GM19452 (cell line): ENCODE measurements around the gene AMPH.
"Not testable (repeated sequence)": the region's sequence is repeated elsewhere in the genome, so short reads cannot be mapped to it uniquely, and the experiment has no call there.

Experiments
- ATAC-seq: cut with Tn5 transposase; IDR thresholded peaks from one replicate; pipeline ENCODE4 v1.9.1; 2021; ENCODE audit not compliant: unreplicated experiment

Gene AMPH

DNA sequence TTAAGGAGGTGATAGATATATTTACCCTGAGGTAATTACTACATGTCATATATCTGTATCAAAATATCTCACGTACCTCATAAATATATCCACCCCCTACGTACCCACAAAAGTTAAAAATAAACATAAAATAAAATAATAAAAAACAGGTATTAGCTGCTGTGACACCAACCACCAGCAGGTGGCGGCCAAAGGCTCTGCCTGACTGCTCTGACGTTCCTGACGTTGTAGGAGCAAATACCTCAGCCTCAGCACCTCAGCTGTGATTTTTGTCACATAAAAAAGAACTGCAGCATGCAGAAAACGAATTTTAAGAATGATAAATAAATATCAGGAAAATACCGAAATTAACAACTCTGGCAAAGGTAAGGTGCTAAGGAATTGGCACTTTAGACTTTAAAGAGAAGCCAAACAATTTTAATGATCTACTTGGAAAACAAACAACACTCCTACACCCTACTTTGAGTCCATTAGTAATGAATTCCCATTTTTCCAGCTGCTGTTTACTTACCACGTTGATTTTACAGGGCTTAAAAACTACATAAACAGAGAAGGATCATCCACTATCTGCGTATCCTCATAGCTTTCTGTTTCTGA, 232.3 kb downstream of the AMPH start:
- no peak for ATAC-seq

DNA sequence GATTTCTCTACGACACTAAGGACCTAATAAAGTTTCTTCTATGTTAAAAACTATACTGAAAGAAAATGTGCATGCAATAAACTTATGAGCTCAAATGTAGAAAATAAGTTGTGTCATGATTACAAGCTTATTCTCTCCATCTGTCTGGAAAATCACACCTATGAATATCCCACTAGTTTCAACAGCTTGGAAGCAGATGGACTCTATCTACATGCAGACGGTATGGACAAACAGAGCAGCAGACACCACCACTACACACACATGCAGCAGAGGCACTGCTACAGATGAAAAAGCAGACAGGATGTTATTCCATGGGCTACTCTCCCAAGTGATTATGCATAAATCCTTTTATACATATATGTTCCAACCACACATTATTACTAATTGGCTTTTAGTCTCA, 234.3 kb downstream of the AMPH start:
- no peak for ATAC-seq

GRCh38 chr7:38395921-38396552, 235.1 kb downstream of the AMPH start:
- ATAC-seq, result not testable (repeated sequence)

GRCh38 chr7:38394660-38395059, 236.5 kb downstream of the AMPH start:
- ATAC-seq, result no peak

DNA sequence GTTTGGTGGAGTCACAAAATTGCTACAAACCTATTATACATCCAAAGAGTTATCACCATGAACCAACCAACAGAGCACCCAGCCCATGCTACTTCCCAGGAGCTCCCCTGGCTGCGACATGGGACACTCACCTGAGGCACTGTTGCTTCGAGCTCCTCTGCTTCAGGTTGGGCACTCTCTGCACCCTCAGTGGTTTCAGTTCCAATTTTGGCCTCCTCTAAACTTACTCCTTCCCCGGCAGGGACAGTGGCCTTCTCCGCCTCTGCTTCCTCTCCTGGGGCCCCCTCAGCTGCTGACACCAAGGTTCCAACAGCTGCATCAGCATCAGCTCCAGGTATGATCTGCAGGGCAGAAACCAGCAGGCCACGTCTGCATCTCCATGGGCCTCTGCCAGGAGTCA, 237.3 kb downstream of the AMPH start:
- ATAC-seq, result peak; percentile 70

DNA sequence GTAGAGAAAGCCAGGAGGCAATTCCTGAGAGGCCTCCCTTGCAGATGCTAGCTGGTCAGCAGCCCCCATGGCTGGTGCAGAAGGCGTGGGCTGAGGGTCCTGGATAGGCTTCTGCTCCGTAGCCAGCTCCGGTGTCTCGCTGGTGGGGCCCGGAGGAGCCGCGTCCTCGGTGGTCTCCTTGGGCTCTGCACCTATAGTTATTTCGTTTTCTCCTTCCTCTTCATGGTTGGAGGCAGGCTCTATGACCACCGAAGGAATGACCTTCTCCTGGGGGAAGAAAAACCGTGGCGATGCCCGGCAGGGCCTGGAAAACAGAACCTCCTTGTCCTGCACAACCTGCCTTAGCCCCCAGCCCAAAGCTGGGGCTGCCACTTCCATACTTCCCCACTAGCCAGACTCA, 239.4 kb downstream of the AMPH start:
- ATAC-seq, result no peak

DNA sequence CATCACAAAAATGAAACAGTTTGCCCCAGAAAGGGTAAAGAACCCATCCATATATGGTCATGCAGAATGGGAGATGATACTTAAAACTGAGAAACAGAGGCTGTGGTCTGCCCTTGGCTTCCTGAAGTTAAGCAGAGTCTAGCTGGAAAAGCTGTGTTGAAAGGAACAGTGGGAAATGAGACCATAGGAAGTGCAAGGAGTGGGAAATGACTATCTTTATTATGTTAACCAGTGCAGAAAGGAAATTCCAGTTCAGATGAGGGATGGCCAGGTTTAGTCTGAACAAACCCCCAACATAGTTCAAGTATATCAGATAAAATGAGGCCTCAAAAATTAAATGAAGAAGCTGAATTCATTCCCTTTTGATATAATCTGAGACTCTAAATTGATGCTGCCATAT, 245.5 kb downstream of the AMPH start:
- no peak for ATAC-seq

DNA sequence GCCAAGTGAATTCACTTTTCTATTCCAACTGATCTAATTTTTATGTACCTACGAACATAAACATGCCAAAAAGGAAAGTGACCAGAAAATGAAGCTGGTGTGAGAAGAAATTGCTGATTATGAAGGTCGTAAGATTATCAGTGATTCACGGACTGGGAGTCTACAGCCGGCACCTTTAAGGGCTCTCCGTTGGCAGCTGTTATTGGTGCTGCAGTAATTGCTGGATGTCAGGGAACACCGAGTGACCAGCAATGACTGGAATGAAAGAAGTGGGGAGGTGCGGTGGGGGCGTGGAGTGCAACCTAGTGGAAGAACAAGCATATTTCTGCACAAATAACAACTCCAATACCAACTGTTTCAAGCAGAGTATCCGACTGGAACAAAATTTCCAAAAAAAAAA, 247.9 kb downstream of the AMPH start:
- ATAC-seq, result no peak

DNA sequence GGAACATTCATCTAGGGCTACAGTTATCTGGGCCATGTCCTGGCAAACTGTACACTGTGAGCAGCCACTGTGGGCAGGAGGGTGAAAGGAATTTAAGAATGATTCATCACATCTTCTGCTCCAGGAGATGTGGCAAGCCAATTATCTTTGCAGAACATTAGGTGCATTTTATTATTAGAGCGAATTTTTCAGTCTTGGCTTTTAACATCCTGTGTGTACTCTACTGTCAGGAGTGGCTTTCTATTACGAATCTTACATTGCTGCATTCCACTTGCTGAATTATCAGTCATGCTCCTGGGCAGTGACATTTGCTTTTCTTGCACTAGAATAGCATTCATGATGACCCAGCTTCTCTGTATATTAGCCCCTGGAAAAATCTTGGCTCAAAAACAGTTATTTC, 248.5 kb downstream of the AMPH start:
- no peak for ATAC-seq

DNA sequence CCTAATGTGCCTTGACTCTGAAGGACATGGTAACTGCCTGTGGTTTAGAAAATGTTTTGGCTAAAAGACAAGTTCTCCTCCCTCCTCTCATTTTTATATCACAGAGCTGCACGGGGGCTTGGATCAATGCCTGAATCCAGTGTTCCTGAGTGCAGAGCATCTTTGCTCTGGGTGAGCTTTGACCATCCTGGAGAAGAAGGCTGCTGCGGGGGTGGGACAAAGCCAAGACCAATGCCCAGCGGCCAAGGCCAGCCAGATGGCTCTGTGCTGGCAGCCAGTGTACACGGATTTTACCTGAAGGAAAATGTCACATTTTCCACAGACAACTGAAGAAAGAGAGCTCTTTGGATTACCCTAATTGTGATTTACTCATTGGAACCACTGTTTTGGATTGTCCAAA, 255.7 kb downstream of the AMPH start:
- ATAC-seq, result no peak

DNA sequence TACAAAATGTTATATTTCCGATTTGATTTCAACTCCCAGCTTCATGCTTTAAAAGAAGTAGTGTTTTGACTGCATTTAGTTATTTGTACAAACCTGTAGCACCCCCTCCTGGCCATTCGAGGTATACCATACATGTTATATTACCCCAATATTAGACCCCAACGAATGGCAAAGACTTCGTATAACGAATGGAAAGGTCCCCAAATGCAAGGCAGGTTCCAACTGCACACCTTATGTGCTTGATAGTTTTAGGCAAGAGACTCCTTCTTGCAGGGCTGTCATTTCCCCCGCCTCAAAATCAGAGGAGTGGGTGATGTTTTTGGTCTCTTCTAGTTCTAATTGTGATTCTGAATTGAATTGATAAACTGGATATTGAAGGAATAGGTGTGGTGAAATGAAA, 256.7 kb downstream of the AMPH start:
- ATAC-seq, result no peak

DNA sequence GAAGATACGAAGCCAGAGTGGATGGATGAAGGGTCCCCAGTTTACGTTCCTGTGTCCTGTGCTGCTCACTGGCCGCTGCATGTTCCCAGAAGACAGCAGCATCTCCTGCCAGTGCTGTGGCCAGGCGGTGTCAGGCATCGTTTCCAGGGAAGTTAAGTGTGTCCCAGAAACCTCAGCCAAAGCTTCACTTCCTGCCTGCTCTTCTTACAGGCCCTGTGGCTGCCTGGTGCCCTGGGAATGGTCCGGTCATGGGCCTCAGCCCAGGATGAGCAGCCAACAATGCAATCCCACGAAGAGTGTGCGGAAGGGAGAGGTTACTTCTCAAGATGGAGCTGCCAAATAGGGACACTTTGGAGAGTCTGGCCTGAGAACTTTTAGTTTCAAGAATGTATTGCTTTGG, 258.0 kb downstream of the AMPH start:
- no peak for ATAC-seq

DNA sequence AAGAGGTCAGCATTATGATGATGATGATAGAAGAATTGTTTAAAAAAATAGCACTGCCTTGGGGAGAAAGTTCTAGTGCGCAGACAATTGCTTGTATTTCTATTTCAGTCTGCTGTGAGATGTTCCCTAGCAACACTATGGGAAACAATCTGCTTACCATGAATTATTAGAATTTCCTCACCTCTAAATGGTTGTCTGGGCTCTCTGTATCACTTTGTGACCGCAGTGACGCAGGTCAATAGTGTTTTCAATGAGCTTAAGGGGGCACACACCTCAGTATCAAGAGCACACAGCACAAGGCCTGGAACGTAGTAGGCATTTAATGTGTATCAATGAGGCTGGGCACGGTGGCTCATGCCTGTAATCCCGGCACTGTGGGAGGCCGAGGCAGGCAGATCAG, 258.9 kb downstream of the AMPH start:
- ATAC-seq, result no peak

DNA sequence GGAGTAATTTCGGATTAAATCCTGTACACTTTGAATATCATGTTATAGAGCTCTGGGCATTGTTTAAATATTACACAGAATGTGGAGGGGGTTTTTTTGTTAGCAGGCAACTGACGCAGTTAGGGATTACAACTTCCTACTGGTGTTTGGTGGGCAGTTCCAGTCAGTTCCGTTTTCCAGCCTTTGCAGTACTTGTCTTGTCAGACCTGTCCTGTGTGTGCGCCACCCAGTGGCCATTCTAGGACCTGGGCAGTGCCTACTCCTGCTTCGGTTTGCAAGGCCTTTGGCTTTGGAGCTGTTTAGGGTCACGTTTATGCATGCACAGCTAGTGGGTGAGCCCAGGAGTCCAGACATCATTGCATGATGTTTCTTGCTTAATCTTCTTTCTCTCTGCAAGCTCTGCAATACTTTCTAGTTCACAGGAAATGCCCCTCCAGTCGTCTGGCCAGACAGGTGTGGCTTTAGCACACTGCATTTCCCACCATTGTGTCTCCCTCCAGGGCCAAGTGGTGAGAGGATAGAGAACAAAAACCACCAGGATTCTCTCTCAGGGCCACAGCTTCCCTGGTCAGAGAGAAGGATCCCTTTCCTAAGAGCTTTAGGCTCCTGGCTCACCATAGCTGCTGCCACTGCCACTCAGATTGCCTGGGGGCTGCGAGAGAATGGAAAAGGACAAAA, 261.2 kb downstream of the AMPH start:
- peak; percentile 55 for ATAC-seq

DNA sequence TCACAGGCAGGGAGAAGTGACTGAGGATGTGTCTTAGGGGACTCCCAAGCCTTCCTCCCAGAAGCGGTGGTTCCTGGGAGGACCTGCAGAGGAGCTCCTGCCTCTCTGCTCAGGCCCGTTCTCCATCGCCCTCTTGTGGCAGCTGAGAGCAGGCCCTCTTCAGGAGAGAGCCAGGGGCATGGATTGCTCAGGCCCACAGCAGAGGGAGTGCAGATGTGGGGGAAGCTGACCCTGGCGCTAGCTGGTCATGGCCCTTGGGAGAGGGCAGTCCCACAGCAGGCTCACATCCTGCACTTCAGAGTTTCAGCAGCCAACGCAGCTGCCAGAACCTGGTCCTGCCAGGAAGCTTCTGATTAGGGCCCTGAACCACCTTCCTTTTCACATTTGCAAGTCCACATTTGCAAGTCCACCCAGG, 263.0 kb downstream of the AMPH start:
- peak; percentile 45 for ATAC-seq

DNA sequence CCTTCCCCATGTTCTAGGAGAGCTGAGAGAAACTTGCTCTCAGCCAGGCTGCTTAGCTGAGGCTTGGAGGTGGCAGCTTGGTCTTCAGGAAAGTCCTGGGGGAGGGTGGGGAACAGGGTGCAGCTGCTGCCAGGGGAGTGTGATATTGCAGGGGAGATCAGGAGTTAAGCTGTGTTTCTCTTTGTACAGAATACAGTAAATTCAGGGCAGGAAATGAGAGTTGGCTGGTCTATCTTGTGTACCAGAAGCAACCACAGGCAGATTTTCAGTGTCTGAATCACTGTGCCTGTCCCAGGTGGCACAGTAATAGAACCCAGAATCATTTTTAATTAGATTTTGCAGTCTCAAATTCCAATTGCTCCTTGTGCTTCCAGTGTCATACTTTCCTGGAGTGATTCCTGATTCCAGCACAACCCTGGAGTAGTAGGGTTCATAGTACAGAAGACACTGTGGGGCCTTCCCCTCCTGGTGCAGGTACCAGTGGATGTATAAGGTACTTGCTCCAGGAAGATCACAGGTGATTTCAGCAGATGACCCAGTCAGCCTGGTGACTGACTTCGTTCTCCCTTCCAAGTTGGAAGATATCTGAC, 263.8 kb downstream of the AMPH start:
- ATAC-seq, result peak; percentile 69

GRCh38 chr7:38363379-38363778, 267.8 kb downstream of the AMPH start:
- not testable (repeated sequence) for ATAC-seq

- ATAC-seq, result not testable (repeated sequence)
Observed at GRCh38 chr7:38362611-38363237, 268.4 kb downstream of the AMPH start.

DNA sequence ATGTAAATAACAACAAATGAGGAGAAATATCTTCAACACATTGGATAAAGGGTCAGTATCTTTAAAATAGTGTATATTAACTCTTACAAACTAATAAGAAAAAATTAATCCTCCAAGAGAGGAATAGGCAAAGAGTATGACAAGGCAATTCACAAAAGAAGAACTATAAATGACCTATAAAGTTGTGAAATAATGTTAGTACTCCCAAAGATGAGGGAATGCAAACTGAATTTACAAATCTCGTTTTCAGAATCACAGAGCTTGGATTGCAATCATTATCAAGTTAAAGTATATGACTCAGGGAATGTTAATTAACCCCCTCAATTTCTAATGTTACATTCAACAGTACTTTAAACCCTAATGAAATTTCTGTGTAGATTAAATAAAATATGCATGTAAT, 270.4 kb downstream of the AMPH start:
- ATAC-seq, result no peak

GRCh38 chr7:38359071-38359601, 272.0 kb downstream of the AMPH start:
- peak; percentile 81 for ATAC-seq

- ATAC-seq, result not testable (repeated sequence)
Observed at GRCh38 chr7:38358273-38358831, 272.8 kb downstream of the AMPH start.
